SIG-M5 treated with dmso at 0.1 percent for 504 hours (cell line): ENCODE measurements around the gene FOXP1.

Experiments used
- DNase-seq: peaks from one replicate; lab custom pipeline; 2025; ENCODE audit not compliant: unreplicated experiment; lab: John Stamatoyannopoulos, UW

The FOXP1 gene

DNA sequence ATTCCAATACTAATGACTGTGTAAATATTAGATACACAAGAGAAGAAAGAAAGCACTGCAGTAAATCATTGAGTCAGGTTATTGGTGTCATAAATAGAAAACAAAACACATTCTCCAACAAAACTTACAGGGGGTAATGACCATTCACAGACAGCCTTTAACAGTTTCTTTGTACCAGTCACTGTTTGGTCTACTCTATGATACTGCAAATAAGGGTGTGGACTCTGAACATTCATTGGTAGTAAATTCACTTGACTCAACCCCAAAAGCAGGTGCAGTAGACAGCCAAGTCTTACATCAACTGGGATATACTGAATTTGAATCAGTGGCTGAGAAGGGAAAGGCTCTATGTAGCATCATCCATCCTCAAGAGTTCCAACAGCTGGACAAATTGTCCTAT, 463.5 kb downstream of the FOXP1 start:
- DNase-seq = no peak

DNA sequence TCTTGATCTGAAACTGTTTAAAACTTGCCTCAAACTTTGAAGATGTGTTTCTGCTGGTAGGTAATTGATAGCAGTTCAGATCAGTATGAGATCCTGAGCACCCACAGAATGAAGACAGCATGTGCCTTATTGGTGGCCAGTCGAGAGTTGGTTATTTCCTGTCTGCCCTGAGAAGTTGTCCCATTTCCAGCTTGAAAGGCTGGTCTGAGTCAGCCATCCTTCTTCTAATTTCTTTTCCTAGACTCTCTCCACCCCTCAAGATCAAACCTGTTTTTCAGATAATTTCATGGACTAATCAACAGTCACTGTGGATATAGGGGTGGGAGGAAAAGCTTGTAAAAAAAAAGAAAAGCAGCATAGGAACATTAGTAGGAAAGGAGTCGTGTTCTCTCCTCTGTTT, 464.4 kb downstream of the FOXP1 start:
- no peak for DNase-seq

DNA sequence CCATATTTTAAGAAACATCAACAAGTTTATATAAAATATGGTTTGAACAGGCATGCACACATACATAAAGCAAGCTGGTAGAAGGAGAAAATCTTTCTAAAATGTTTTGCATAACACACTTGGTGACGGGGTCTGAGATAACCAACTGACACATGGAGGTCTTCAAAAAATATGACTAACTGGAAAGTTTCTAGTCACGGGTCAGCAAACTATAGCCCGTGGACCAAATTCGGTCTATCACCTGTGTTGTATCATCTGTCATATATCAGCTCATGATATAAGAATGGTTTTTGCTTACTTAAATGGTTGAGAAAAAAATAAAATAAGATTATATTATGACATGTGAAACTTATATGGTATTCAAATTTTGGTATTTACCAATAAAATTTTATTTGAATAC, 465.1 kb downstream of the FOXP1 start:
- no peak for DNase-seq

DNA sequence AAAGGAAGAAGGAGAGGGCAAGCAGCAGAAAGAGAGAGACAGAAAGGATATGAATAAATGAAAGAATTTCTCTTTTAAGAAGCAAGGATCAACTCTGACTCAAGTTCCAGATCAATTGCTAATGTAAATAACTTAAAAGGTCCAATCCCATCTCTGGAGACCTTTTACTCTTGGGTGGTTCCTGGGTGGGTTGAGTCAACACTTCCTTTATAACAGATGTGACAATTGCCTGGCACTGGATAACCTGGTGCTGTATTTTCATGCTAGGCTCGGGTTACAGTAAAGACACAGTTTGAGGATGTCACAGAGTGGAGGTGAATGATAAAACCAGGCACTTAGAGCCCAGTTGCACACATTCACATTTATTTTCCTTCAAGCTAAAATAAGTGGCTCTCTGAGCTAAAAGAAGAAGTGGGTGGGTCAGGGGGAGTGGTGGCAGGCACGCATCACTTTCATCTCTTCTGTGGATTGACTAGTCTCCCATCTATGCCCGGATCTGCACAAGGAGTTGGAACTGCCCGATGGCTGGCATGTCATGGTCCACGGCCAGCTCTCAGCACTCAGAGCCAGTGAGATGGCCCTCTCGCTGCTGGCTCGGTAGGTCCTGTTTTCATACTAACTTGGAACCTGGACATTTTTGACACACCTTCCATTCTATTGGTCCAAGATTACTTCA, 465.8 kb downstream of the FOXP1 start:
- DNase-seq = no peak

DNA sequence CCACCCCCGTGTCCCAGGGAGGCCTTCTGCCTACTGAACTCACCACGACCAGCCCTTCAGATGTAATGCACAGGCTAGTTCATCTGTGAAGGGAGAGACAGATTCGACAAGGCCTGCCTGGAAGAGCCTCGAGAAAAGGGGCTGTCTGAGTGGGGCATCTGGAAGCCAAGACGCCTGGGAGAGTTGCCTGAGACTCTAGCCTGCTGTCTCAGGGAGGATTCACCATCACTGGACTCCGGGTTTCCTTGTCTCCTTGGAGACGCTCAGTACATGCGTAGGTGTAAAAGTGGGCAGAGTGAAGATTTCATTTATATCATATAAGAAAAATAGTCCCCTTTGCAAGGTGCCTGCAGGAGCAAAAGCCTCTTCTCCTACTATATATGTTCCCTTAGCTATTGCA, 468.9 kb downstream of the FOXP1 start:
- no peak for DNase-seq

DNA sequence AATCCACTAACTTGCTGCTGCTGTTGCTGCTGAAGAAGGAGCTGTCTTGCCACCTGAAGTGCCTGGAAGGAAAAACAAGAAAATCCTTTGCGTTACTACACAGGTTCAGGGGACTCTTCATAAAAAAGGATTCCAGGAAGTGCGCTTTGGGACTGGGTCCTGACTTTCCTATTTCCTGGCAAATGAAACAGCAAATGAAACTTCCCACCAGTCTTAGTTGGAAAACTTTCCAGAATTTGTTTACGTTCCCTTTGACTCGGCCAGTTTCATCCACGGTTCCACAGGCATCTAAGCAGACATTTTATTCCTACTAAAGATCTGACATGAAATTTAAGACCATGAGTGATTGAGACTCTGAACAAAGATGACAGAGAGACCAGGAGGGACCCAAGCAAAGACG, 471.0 kb downstream of the FOXP1 start:
- no peak for DNase-seq

DNA sequence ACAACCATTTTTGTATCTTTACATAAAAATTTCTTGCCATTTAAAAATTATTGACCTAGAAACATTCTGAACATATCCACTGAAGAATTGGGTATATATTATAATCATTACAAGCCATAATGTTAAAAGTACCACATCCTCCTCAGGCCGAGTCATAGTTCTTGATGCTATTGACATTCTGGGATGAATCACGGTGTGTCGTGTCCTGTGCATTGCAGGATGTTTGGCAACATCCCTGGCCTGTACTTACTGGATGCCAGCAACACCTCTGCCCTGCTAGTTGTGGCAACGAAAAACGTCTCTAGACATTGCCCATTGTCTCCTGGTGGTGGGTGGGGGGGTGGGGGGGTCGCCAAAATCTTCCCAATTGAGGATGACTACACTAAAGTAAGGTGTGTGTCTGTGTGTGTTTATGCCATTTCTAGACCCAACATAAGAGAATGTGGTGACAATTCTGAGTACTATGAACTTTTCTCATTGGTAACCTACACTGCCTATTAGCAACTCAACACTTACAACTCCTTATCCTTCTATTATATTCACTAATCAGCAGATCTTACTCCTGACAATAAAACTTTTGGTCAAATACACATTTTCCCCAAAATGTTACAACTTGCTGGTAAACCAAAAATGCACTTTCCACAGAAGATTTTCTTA, 471.6 kb downstream of the FOXP1 start:
- DNase-seq = no peak

DNA sequence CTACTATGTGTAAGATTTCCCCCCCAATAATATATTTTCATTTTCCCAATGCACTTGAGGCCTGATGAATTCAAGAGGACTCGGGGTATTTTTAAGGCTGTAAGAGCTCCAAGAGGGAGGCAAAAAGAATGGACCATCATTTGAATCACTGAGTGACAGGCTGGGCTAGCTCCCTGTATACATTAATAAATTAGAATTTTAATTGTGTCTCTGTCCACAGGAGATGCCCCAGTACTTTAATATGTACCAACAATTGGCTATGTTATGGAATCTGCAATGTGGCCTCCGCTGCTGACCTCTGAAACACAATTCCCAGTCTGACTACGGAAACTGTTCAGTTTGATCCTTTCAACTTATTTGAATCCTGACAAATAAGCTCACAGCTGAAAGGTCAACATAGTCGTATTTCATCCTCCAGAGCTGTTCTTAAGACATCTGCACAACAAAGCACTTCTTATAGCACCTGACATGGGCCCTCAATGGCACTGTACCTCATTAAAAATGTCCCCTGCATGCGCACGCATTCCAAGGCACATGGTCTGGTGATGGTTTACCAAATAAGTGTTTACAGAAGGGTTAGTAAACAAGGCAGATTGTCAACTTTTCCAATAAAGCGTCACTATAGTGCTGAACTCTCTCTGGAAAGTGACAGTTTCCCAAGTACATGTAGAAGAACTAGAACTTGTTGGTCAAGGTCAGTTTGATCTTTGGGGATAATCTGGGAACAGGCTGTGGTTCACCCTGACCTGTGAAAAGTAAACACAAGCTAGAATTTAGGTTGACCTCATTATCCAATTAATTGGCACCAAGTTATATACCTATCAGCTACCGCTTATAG, 472.9 kb downstream of the FOXP1 start:
- DNase-seq = no peak

DNA sequence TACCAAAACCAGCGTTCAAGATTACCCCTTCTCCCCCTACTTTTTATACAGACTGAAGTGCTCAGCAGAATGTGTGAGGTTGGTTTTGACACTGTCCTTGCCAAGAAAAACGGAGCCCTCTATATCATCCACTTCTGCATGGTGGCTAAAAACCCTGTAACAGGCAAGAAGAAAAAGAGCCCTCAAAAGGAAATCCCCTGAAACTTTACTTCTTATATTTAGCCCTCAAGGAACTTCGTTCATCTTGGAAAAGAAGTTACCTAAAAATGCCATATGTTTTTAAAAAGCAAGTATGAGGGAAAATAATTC, 473.6 kb downstream of the FOXP1 start:
- no peak for DNase-seq

DNA sequence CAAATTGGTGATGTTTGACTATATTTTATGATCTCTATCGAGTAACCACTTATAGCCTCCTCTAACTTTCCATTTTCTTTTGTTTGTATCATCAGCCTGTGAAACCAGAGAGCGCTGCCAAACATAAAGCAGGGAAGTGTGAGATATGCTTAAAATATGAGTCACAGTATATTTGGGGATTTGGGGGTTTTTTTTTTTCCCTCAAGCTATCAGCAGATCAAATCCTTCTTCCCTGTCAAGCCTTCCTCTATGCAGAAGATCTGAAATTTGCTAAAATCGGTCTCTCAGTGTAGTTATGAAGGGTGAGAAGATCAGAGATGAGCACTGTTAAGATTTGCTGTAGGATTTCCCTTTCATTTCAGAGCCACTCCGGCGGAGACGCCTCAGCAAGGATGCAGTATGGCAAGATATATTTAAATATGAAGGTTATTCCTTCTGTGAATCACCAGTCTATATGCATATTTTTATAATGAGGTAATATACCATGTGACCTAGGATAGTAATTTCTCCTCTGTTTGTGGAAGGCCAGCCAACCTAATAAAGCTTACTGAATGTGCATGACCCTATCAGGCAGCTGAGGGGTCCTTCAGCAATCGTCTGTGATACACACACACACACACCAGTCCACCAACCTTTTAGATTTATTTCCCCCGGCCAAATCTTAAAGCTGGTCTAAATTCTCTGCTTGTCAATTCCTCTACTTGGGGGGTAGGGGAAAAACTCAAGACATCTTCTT, 474.1 kb downstream of the FOXP1 start:
- no peak for DNase-seq

DNA sequence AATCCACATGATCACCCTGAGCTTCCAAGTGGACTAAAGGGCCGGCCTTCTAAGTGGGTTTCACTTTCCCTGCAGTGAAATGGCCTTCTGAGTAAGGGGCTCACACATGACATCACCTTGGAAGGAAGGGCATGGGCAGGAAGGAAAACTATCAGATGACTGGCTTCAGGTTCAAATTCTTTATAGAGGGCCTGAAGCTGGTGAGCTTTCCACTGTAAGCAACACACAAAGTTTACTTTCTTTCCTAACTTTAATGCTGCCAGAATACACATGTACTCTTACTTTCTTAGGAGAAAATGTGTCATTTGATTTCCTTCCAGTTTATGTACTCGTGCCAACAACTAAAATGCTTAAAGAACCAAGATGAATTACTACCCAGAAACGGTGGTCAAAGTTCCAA, 475.6 kb downstream of the FOXP1 start:
- no peak for DNase-seq

DNA sequence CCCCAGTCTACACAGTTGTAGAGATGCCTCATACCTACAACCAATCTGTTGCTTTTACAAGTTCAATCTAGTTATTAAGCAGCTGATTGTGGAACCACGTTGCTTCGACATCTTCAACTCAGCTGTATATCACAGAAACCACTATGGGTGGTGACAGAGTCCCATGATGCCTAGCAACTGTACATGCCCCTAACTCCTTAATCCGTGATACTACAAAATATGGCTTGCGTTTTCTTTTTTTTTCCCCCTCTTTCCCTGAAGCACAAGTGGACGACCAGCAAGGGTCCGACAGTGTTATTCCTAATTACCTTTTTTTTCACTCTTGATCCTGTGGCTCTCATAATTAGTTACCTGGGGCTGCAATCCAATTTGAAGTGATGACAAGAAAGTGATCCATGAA, 478.6 kb downstream of the FOXP1 start:
- no peak for DNase-seq

DNA sequence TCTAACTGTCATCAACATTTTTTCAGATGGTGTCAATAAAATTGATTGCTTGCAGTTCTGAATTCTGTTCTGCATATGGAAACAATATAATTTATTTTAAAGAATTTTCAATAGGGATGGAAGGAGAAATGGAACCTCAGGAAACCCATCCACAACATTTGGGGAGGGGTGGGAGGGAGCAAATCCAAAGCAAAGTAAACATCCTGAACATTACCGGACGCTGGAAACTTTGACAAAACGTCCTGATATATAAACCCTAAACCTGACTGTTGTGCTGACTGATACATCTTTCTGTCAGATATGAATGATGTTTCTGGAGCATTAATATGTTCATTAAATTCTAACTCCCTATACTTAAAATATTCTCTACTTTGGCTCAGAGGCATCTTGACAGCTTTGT, 479.0 kb downstream of the FOXP1 start:
- DNase-seq = no peak

DNA sequence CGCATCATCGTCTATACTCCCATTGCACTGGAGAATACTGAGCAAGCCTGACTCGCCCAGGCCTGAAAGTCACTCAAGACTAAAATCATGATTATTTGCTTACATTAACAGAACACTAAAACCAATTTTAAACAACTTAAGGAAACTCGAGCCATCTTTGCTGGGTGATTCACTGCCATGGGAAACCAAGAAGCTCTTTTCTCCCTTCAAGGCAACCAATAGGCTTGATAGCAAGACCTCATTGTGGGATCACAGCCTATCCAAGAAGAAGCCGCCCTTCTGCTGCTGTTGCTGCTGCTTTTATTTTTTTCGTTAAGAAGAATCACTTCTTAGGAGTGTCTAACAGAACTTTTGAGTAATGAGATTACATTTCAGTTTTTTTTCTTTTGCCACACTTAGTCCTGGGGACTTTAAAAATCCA, 479.4 kb downstream of the FOXP1 start:
- no peak for DNase-seq

DNA sequence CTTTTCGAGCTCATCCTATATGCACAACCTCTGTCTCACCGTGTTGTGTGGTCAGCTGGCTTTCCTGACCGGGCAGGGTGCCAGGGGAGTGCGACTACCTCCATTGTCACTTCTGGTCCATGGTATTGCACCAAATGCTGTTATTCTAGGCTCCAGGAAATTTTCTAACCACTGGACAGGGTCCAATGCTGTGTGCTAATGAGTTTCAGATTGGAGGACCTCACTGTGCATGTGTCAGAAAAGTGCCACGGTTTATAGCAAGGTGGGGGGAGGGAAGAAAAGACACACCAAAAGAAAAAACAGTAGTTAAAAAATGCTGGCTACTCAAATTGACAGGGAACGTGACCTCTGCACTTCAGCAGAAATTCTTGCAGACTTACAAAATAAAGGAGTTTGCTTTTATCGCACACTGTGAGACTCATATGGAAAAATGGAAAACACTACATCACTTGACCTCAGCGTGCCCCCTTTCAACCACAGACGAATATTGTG, 480.1 kb downstream of the FOXP1 start:
- no peak for DNase-seq

DNA sequence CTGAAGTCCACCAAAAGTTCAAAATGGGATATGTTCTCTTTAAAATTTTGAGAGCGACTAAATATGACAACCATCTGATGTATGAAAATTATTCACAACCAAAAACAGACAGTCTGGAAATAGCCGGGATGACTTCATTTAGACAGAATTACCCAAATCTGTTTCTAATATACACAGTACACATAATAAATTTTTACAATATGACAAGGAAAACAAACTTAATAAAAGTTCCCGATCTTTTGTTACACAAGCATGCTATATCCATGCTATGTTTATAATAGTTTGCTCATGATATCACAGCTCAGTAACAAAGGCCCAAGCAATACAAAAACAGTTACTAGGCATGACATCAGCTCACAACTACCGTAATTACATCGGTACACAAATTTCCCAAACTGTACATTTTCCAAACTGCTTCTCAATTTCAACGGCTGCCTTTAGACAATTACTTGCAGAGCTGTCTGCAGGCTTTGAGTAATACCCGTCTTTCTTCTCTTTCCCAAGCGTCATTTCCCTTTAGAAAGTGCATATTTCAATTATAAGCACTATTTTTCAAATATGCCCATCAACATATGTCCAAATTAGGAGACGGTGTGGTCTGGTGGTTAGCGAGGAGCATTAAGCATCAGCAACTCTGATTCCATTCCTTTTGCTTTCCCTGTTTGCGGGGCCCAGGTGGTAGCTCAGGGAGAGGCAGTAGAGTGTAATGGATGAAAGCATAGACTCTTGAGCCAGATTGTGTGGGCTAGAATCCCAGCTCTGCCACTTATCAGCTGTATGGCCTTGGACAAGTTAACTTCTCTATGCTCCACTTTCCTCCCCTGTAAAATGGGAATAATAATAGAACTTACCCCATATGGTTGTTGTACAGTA, 481.2 kb downstream of the FOXP1 start:
- DNase-seq = no peak

DNA sequence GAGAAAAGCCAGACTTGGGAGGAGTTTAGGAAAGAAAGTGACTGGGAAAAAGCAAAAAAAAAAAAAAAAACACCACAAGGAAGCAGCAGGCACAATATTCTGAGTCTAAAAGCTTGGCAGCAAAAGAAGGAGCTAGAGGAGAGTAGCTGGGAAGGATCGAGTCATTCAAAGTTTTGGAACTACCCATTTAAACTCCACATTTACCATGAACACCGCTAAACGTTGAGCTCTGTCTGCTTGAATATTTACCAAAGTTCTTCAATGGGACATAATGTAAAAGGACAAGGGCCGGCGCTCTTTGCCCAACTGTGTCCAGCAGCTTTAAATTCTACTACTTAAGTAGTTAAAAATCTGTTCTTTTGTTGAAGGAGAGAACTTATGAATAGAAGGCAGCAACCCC, 481.9 kb downstream of the FOXP1 start:
- DNase-seq = no peak

DNA sequence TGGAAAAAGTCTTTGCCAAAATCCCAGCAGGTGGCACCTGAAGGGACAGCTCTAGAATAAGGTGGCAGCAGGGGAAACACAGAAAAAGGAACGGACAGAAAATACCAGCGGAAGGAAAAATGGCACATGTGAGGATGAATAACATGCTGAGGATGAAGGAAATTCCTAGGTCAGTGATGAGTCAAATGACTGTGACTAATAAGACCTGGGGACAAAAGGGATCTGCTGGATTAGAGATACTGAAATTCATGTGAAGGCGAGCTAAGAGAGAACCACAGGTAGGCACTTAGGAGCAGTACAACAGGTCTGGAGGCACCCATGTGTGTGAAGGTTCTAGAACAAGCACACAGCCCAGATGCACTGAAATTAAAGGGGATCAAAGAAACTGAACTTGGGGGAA, 482.5 kb downstream of the FOXP1 start:
- DNase-seq = no peak

DNA sequence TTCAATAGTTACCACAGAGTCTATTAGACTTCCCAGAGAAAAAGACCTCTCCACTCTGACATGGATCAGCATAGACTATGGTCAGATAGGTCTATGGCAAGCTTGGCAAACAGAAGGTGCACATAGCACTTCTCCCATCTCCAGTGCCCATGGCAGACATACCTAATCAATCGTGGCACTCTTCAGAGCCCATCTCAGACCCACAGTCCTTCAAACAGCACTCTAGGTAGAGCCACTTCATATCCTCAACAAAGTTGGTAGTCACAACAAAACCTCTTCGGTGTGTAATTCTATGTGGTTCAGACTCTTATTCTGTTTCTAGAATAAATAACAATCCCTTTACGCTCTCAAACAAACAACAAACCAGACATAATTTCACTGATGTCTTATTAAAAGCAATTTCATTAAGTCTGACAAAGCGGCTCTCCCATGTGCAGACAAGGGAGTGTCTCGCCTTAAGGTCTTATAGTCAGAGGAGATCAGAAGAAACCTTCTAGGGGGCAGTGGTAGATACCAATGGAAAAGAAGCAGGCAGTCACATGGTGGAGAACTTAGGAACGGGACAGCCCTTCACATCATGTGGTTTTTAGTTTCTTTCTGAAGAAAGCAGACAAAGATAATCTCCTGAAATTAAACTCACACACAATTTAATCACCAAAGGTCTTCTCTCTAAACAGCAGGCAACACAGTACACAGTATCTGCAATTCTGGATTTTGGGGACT, 483.4 kb downstream of the FOXP1 start:
- no peak for DNase-seq

DNA sequence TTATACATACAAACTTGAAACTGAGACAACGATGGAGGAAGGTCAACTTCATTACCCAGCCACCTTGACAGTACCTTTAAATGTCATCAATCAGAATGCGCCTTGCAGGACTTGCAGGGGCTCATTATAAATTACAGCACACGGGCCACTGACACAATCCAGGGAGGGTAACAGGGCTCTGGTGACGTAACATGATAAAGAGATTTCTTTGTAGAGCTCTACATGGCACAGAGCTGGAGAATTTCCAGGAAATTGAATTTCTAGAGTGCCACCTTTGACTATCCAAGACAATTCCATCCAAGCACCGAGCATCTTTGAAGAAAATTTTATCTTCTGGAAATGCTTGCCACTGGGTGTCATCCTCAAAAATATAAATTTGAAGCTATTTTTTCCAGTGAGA, 486.0 kb downstream of the FOXP1 start:
- no peak for DNase-seq
